Cardiac septum (tissue), 1 donor: ENCODE results near the gene TUNAR. TPM values are rescaled to one million over a fixed set of nuclear protein-coding genes. Genes with fewer than 3 reads are reported as not detected.

ENCODE experiments used
- DNase-seq: peaks from one replicate; pipeline ENCODE4 v3.0.0-alpha.2; 2020; ENCODE audit warnings: low spot score
- intact Hi-C: fragments of 100-400 bp; cut with DNase I; formaldehyde crosslinking; loops from one replicate; pipeline ENCODE4 v1.14.0; 2022
- long read RNA-seq: library from polyadenylated mRNA; unstranded; transcript quantifications from one replicate; pipeline ENCODE4 v2.0.0, GENCODE V29; 2021
- total RNA-seq: library from RNA; stranded (reverse); fragmentation: NEBNext Ultra II Directional; extraction: Animal tissue kit (Norgen Biotek cat#: 25700); gene quantifications from one replicate; pipeline ENCODE4 v1.2.1, GENCODE V29; 2021
- donor health status: DM: no; HTN: no; CAD: no.

Gene TUNAR
- not detected for total RNA-seq
- long read RNA-seq: 0 reads

- intact Hi-C loops: no loop called here
- no peak for DNase-seq
These were observed at the start of gene TUNAR for GRCh38 chr14:95876761-95877538. Gene TUNAR (plus strand): TSS chr14:95876832.

- intact Hi-C loops: no loop called here
- DNase-seq: no peak
These were observed 47.9 kb upstream of the TUNAR start for GRCh38 chr14:95828649-95829265.

GRCh38 chr14:95829321-95829720 lies 47.3 kb upstream of the TUNAR start:
- intact Hi-C loops: no loop called here

GRCh38 chr14:95830386-95830785 lies 46.2 kb upstream of the TUNAR start:
- intact Hi-C loops: no loop called here
- no peak for DNase-seq

More at GRCh38 chr14:95829321-95829720, 47.3 kb upstream of the TUNAR start:
- DNase-seq: no peak

GRCh38 chr14:95831041-95831440 lies 45.6 kb upstream of the TUNAR start:
- DNase-seq: no peak
- intact Hi-C loops: no loop called here

- intact Hi-C loops: no loop called here
- DNase-seq: no peak
These were observed 45.2 kb upstream of the TUNAR start for GRCh38 chr14:95831468-95831867.

- intact Hi-C loops: no loop called here
- DNase-seq: no peak
These were observed 44.6 kb upstream of the TUNAR start for GRCh38 chr14:95832012-95832411.

- DNase-seq: no peak
- intact Hi-C loops: no loop called here
These were observed 43.2 kb upstream of the TUNAR start for GRCh38 chr14:95833429-95833828.

- intact Hi-C loops: no loop called here
- DNase-seq: no peak
These were observed 42.1 kb upstream of the TUNAR start for GRCh38 chr14:95834496-95834895.

- DNase-seq: no peak
- intact Hi-C loops: no loop called here
These were observed 41.4 kb upstream of the TUNAR start for GRCh38 chr14:95835121-95835730.

- intact Hi-C loops: no loop called here
- DNase-seq: no peak
These were observed 37.8 kb upstream of the TUNAR start for GRCh38 chr14:95838862-95839261.

- no peak for DNase-seq
- intact Hi-C loops: no loop called here
These were observed 36.4 kb upstream of the TUNAR start for GRCh38 chr14:95840094-95840700.

- DNase-seq: no peak
- intact Hi-C loops: no loop called here
These were observed 35.0 kb upstream of the TUNAR start for GRCh38 chr14:95841668-95842067.

- DNase-seq: no peak
- intact Hi-C loops: no loop called here
These were observed 26.9 kb upstream of the TUNAR start for GRCh38 chr14:95849761-95850160.

GRCh38 chr14:95850429-95850828 lies 26.2 kb upstream of the TUNAR start:
- no peak for DNase-seq
- intact Hi-C loops: no loop called here

GRCh38 chr14:95855606-95856005 lies 21.0 kb upstream of the TUNAR start:
- intact Hi-C loops: no loop called here
- DNase-seq: no peak

- no peak for DNase-seq
- intact Hi-C loops: no loop called here
These were observed 19.4 kb upstream of the TUNAR start for GRCh38 chr14:95857275-95857674.

GRCh38 chr14:95858893-95859292 lies 17.7 kb upstream of the TUNAR start:
- no peak for DNase-seq
- intact Hi-C loops: no loop called here

GRCh38 chr14:95862243-95862642 lies 14.4 kb upstream of the TUNAR start:
- intact Hi-C loops: no loop called here
- no peak for DNase-seq

- intact Hi-C loops: no loop called here
- DNase-seq: no peak
These were observed 13.3 kb upstream of the TUNAR start for GRCh38 chr14:95863295-95863694.

- intact Hi-C loops: no loop called here
- no peak for DNase-seq
These were observed 6.9 kb upstream of the TUNAR start for GRCh38 chr14:95869776-95870175.
